ENCODE measurements around the gene ELN.
A peak's percentile ranks its signal among the peaks of the same experiment; 100 is the strongest.
"Not testable (repeated sequence)": the region's sequence is repeated elsewhere in the genome, so short reads cannot be mapped to it uniquely, and the experiment has no call there.

The ELN gene

DNA sequence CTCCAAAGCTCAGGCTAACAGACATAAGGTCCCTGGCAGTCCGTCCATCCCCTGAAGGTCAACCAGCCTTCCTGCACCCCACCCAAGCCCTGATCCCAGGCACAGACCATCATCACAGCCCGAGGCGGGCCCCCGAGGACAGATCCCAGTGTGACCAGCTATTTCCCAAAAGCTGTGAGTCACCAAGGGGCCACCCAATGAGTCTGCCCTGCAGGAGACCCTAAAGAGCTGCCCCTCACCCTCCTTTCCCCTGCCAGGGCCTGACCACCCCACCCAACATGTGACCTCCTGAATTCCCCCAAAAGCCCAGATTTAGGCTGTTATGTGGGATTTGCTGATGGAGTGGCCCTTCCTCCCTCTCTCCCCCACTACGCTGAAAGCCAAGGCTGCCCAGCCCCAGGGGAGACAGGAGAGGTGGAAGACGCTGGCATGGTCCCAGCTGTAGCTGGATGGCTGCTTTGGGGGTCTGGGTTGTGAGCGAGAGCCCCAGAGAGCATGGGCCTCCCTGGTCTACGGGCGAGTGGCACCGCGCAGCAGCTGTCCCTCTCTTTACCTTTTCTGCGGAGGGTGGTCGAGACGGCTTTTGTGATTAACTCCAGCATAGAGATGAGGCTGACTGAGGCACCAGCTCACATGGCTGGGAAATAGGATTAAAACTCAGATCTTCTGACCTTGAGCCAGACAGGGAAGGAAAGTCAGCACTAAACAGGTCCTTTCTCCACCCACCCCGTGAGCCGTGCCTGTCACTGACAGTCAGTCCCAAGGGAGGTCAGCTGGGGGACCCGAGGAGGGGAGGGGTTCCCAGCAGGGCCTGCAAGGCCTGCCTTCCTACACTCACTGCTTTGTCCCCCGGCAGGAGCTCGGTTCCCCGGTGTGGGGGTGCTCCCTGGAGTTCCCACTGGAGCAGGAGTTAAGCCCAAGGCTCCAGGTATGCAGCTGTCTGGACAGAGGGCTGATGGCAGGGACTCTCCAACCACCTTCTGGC, 16.7 kb downstream of the ELN start:
- DNase-seq: no peak

DNA sequence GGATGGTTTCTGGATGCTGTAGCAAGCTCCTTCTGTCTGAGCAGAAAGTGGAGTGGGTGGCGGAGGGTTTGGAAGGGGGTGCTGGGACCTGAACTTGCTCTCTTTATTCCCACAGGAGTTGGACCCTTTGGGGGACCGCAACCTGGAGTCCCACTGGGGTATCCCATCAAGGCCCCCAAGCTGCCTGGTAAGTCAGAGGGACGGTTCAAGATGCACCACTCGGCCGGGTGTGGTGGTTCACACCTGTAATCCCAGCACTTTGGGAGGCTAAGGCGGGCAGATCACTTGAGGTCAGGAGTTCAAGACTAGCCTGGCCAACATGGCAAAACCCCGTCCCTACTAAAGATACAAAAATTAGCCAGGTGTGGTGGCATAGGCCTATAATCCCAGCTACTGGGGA, 18.6 kb downstream of the ELN start:
- DNase-seq: not testable (repeated sequence)

DNA sequence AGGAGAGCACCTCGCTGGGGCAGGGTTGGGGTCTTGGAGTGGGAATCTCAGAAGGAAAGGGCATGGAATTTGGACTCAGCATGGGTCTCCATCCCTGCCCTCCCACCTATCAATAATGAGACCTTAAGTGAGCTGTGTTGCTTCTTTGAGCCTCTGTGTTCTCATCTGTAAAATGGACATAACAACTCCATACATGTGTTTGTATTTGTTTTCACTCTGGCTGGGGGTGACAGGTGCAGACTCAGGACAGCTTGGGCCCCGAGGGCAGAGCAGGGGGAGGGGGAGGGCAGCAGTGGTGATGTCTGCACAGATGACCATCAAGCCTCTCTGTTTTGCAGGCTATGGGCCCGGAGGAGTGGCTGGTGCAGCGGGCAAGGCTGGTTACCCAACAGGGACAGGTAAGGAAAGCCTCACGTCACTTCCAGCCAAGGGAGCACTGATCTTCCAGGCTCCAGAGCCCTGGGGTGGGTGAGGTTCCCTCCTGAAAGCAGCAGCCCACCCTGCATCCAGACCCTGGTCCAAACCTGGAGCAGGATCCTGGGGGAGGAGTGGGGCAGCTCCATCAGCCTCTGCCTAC, 19.9 kb downstream of the ELN start:
- no peak for DNase-seq

GRCh38 chr7:74048999-74049599, 21.1 kb downstream of the ELN start:
- no peak for DNase-seq

DNA sequence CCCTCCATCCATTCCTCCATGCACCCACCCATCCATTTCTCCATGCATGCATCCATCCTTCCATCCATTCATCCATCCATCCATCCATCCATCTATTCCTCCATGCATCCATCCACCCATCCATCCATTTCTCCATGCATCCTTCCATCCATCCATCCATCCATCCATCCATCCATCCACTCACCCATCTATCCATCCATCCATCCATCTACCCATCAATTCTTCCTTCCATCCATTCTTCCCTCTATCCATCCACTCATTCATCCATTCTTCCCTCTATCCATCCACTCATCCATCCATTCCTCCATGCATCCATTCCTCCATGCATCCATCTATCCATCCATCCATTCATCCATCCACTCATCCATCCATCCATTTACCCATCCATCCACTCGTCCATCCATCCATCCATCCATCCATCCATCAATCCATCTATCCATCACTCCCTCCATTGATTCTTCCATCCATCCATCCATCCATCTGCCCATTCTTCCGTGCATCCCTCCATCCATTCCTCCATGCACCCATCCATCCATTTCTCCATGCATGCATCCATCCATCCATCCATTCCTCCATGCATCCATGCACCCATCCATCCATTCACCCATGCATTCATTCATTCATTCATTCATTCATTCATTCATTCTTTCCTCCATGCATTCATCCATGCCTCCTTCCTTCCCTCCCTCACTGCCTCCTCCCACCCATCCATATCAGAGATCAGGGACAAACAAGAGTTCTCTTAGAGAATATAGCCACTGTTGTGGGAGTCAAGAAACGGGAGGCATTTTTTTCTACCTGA, 22.2 kb downstream of the ELN start:
- DNase-seq: no peak

DNA sequence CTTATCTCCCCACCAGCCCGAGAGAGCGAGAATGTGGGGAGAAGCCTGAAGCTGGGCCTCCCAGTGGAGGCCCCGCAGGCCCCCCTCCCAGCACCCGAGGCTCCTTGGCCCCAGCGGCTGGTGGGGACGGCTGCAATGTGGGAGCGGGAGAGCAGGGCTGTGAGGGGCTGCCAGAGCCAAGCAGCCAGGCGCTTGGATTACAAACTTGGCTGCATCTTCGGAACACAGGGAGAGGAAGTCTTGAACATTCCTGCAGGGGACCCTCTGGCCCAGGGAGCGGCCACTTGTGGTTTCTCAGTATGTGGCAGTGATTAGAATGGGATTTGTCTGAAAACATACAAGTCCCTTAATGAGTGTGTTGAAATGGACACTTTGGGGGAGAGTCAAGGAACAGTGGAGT, 23.2 kb downstream of the ELN start:
- no peak for DNase-seq

DNA sequence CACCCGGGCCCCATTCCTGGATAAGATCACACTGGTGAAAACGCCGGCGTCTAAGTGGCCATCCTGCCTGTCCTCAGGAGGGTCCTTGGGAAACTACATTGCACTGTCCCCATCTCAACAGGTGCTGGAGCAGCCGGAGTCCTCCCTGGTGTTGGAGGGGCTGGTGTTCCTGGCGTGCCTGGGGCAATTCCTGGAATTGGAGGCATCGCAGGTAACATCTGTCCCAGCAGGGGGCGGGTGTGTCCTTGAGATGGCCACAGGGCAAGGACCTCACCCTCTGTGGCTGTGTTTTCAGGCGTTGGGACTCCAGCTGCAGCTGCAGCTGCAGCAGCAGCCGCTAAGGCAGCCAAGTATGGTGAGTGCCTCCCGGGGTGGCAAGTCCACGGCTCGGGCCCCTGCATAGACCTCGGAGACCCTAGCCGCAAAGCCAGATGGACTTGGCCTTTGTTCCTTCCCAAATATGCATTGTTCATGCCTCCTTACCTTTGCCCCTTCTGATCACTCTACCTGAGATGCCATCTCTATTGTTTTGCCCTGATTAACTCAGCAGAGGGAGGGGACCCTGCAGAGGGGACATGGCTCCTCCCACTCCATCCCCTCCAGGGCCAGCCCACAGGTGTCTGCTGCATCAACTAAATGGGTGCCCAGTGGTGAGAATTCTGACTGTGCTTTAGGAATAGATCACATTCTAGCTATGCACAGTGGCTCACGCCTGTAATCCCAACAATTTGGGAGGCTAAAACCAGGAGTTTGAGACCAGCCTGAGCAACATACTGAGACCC, 23.8 kb downstream of the ELN start:
- DNase-seq: peak; percentile 43

DNA sequence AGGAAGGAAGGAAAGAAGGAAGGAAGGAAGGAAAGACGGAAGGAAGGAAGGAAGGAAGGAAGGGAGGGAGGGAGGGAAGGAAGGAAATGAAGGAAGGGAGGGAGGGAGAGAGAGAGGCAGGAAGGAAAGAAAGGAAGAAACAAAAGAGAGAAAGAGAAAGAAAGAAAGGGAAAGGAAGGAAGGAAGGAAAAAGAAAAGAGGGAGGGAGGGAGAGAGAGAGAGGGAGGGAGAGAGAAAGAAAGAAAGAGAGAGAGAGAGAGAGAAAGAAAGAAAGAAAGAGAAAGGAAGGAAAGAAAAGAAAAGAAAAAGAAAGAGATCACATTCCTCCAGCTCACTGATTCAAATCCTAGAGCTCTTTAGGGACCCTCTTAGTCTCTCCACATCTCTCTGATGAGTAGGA, 24.7 kb downstream of the ELN start:
- DNase-seq: no peak

DNA sequence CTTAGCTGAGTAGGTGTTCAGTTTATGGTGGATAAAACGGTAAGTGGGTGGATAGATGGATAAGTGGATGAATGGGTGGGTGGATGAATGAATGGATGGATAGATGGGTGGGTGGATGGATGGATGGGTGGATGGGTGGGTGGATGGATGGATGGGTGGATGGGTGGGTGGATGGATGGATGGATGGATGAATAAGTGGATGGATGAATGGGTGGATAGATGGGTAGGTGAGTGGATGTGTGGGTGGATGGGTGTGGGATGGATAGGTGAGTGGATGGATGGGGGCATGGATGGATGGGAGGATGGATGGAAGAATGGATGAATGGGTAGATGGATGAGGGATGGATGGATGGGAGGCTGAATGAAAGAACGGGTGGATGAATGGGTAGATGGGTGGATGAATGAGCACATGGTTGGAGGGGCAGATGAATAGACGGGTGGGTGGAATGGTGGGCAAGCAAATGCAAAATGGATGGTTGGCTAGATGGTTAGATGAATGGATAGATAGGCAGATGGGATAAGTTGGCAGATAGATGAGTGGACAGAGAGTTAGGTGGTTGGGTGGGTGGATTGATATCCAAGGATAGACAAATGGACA, 25.7 kb downstream of the ELN start:
- DNase-seq: no peak

GRCh38 chr7:74056096-74056915, 28.3 kb downstream of the ELN start:
- no peak for DNase-seq

DNA sequence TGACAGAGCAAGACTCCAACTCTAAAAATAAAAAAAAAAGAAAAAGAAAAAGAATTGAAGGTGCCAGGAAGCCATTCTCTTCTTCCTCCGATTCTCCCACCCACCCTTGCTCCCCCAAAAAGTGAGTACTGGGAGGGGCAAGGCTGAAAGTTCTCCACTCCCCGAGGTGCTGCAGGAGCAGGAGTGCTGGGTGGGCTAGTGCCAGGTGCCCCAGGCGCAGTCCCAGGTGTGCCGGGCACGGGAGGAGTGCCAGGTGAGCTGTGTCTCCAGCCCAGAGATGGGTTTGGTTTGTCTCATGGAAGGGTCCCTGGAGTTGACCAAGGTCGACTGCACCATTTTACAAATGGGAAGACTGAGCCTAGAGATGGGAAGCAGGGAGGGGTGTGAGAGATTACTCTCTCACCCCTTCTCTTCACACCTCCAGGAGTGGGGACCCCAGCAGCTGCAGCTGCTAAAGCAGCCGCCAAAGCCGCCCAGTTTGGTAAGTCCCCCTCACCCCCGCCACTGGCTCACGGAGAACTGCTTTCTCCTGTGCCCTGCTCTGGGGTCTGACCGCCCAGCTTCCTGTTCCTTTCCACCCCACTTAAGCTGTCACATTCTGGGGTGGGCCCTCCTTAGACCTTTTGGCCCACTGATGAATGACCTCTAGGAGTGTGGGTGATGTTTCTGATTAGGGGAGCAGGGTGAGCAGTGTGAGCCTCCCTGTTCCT, 29.4 kb downstream of the ELN start:
- DNase-seq: no peak

DNA sequence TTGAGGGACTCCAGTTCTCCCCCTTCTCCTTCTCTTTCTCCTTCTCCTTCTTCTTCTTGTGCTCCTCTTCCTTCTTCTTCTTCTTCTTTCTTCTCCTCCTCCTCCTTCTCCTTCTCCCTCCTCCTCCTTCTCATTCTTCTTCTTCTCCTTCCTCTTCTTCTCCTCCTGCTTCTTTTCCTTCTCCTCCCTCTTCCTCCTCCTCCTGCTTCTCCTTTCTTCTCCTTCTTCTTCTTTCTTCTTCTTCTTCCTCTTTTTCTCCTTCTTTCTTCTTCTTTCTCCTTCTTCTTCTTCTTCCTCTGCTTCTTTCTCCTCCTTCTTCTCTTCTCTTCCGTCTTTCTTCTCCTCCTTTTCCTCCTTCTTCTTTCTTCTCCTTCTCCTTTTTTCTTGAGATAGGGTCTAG, 30.0 kb downstream of the ELN start:
- DNase-seq: no peak

GRCh38 chr7:74058486-74058885, 30.5 kb downstream of the ELN start:
- DNase-seq: no peak

DNA sequence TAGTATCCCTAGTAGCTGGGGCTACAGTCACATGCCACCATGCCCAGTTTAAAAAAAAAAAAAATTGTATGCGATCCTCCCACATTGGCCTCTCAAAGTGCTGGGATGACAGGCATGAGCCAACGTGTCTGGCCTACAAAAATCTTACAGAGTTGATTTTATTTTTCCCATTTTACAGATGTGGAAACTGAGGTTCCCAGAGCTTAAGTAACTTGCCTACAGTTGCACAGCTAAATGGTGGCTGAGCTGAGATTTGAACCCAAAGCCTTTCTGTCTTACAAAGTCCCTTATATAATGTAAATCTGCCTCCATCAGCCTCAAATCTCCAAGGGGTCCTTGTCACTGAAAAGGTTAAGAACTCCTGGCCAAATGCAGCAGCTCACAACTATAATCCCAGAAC, 31.1 kb downstream of the ELN start:
- no peak for DNase-seq

GRCh38 chr7:74059681-74060588, 32.0 kb downstream of the ELN start:
- DNase-seq: peak; percentile 71

DNA sequence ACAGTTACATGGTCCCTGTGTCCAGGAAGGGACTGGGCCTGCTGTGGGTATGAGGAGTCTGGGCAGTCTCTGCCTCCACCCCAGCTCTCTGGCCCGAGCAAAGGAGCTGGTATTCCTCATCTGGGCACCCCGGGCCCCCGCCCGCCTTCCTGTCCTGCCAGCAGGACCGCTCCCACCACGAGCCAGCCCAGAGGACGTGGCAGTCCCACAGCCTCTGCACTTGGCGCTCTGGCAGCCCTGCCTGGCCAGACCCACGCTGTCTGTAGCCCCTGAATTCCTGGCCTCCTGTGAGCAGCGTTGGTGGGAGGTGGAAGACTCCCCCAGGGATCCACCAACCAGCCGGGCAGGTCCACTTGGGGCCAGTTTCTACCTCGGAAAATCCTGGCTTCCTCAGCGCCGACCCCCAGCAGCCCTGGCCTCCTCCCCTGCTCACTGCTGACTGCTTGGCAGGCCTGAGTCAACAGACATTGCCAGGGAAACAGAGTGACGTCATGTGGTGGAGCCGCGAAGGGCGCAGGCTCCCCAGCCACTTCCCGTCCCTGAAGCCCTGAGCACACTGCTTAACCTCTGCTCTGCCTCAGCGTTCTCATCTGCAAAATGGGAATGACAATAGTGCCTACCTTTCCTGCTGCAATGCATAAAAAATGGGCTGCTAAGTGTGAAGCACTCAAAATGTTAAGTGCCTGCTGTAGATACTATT, 34.0 kb downstream of the ELN start:
- no peak for DNase-seq

GRCh38 chr7:74063223-74063641, 35.3 kb downstream of the ELN start:
- no peak for DNase-seq

DNA sequence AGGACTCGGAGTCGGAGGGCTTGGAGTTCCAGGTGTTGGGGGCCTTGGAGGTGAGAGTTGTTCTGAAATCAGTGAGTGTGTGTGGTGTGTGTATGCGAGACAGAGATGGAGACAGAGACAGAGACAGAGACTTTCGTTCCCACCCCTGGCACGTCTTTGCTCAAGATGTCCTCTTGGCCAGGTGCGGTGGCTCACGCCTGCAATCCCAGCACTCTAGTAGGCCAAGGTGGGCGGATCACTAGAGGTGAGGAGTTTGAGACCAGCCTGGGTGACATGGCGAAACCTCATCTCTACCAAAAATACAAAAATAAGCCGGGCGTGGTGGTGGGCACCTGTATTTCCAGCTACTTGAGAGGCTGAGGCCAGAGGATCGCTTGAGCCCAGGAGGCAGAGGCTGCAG, 35.7 kb downstream of the ELN start:
- no peak for DNase-seq

- DNase-seq: no peak
These were observed 36.7 kb downstream of the ELN start for GRCh38 chr7:74064696-74065095.
